ENCODE measurements around the gene NUDT17. TPM values are rescaled to one million over a fixed set of nuclear protein-coding genes. Genes with fewer than 3 reads are reported as not detected.
A peak's percentile ranks its signal among the peaks of the same experiment; 100 is the strongest.

The NUDT17 gene
- total and polyA plus RNA-seq, 2 experiments from 2014 or later: 2.8 to 4.3 TPM

GRCh38 chr1:145849356-145850160, 4.1 kb downstream of the NUDT17 start:
- peak; percentile 47 for DNase-seq (ENCODE audit: low spot score)

More at GRCh38 chr1:145849356-145850160, 4.1 kb downstream of the NUDT17 start:
- Histone ChIP-seq H3K4me3 (no peak overlapping the region), H2AFZ (no peak overlapping the region), H3K27ac (ENCODE audit: low read depth) (no peak overlapping the region), H3K9me2 (ENCODE audit: insufficient read depth) (no peaks in the 10 kb centered on the region), H3K79me2 (replicated peaks; ENCODE audit: insufficient read depth) (no peaks in the 10 kb centered on the region), H3K27me3 (ENCODE audit: insufficient read depth) (no peaks in the 10 kb centered on the region), H3K36me3 (ENCODE audit: insufficient read depth) (peaks cover 21% of the 10 kb centered on the region), H3K4me1 (ENCODE audit: insufficient read depth) (no peaks in the 10 kb centered on the region; the same call in 1 of the 2 replicates), H3K4me2 (no peak overlapping the region), H4K20me1 (replicated peaks; ENCODE audit: insufficient read depth) (peaks cover 3% of the 10 kb centered on the region; the same call in 1 of the 2 replicates), H3F3A (replicated peaks; ENCODE audit: low read depth) (peaks cover 7% of the 10 kb centered on the region; the same call in 1 of the 2 replicates)
- Mint-ChIP-seq H3K27me3 (ENCODE audit: insufficient read depth, low read depth, poor library complexity) (peaks cover 6% of the 10 kb centered on the region), H3K9me3 (no peaks in the 10 kb centered on the region), H3K36me3 (ENCODE audit: low read depth) (peaks cover 46% of the 10 kb centered on the region), H3K4me1 (peaks cover 5% of the 10 kb centered on the region; the same call in 2 of the 3 replicates), H3K27ac (no peak overlapping the region), H3K4me3 (no peak overlapping the region)
- TF ChIP-seq CTCF (conservative IDR thresholded peaks at IDR 0.05; ENCODE audit: low read depth in 2 of 2): peak; percentile 77 to 82
- TF ChIP-seq NANOG (IDR thresholded peaks at IDR 0.05; ENCODE audit: borderline replicate concordance): no peak
- no peak for TF ChIP-seq POLR2AphosphoS5 (IDR thresholded peaks at IDR 0.05; ENCODE audit: low read depth)
- no peak for TF ChIP-seq REST (IDR thresholded peaks at IDR 0.05; ENCODE audit: unreplicated experiment)
- TF ChIP-seq EZH2 (IDR thresholded peaks at IDR 0.05; ENCODE audit: low read depth, unreplicated experiment): no peak
- TF ChIP-seq CREB1 (CRISPR knock-in tag; IDR thresholded peaks at IDR 0.05; ENCODE audit: low read depth): no peak
- TF ChIP-seq ZNF114 (CRISPR knock-in tag; IDR thresholded peaks at IDR 0.05): no peak
- no peak for TF ChIP-seq EZH2phosphoT487 (IDR thresholded peaks at IDR 0.05; ENCODE audit: unreplicated experiment)
- TF ChIP-seq ZNF462 (CRISPR knock-in tag; IDR thresholded peaks at IDR 0.05): no peak
- ATAC-seq: peak; percentile 5; the same call in 2 of the 3 replicates

Data from GM23338 (cell line).